DMS 273 (cell line): ENCODE data around the gene LTO1.

Source experiments
- DNase-seq: peaks from one replicate; lab custom pipeline; 2025; ENCODE audit not compliant: unreplicated experiment; lab: John Stamatoyannopoulos, UW

Gene LTO1, protein sequence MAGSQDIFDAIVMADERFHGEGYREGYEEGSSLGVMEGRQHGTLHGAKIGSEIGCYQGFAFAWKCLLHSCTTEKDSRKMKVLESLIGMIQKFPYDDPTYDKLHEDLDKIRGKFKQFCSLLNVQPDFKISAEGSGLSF

DNA sequence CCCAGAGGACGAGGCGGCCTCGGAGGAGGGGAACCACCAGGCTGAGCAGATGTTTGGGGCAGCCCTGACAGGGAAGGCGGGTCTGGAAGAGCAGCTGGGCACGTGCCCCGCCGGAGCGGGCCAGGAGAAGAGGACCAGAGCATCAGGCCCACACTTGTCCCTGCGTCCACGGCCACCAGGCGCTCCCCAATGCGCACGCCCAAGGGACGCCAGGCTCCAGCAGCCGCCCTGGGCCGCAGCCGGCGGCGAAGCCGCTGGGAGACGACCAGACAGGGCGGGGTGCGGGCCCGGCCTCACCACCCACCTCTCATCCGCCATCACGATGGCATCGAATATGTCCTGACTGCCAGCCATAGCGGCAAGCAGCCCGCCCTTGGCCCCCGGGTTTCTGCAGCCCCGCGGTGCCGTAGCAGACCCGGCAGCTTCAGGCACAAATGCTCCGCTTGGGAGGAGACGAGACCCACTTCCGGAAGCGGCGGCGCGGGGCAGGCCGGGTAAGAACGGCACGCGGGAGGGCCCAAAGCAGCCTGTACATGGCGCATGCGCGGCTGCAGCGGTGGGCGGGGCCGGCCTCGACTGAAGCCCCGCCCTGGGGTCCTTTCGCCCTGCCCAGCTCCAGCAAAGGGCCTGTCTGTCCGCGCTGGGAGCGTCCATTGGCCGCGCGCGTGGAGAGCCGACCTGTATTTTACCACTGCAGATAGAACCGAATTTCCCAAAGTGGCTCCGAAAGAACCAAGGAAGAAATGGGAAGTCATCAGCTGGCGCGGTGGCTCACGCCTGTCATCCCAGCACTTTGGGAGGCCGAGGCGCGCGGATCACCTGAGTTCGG, at the start of gene LTO1:
Gene LTO1 (minus strand): TSS at position 468 of the 829 bp plus-strand sequence. CDS start 114 bp downstream, at position 354.
- peak; percentile 93 for DNase-seq

DNA sequence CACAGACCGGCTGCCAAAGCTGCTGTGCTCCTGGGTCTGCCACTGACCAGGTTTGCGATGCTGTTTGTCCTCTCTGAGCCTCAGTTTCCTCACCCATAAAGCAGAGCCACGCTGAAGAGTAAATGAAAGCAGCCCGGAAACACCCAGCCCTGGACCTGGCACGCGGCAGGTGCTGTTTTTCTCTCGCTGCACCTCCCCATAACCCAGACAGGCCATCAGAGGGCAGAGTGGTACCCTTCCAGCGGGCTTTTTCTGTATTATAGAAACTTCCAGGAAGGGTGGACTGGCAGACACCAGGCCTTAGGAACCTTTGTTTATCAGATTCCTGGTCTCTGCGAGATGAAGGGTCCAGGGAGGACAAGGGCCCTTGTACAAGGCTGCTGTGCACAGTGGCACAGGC, 46.6 kb upstream of the LTO1 start:
- peak; percentile 28 for DNase-seq

DNA sequence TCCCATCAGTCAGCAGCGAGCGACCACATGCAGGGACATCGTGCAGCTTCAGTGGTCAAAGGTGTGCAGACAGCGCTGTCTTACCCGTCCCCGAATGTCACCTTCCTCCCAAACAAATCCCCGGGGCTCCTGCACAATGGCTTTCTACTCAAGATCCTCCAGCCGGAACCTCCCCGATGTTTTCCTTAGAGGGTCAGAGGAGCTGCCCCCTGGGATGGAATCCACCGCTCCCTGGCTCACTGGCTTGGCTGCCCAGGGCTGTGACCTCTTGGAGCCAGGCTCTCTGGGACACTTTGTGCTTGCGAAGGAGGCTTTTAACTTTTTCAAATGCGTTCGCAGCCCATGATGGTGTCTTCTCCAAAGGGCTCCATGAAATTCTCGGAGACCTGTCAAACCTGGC, 46.0 kb upstream of the LTO1 start:
- DNase-seq = no peak

DNA sequence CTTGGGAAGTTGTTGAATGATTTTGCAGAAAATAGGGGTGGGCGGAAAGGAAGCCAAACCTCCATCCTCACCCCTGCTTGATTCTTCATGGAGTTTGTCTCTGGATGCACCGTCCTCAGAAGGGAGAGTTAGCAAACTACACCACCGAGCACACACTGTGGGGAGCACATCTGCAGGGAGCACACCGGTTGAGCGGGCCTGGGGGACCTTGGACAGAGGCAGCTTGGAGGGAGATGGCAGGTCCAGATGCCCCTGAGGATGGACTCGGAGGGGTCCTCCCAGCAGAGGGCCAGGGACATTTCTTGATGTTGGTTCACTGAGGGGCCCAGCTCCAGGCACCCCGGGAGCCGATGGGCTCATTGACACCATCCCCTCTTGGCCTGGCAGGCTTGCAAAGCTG, 43.8 kb upstream of the LTO1 start:
- DNase-seq = no peak

DNA sequence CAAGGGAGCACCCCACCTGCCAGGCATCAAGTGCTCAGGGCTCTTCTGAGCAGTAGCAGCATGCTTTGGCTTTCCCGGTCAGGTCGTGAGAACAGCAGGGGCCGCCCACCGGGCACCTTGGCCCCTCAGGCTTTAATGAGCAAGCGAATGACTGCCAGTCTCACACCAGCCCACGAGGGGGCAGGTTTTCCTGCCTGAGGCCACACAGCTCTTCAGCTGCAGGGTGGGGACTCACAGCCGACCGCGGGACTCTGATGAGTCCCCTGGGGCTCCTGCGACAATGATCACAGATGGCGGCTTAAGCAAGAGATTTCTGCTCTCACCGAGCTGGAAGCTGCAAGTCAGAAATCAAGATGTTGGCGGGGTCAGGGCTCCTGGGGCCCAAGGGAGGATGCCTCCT, 43.0 kb upstream of the LTO1 start:
- DNase-seq = peak; percentile 76

DNA sequence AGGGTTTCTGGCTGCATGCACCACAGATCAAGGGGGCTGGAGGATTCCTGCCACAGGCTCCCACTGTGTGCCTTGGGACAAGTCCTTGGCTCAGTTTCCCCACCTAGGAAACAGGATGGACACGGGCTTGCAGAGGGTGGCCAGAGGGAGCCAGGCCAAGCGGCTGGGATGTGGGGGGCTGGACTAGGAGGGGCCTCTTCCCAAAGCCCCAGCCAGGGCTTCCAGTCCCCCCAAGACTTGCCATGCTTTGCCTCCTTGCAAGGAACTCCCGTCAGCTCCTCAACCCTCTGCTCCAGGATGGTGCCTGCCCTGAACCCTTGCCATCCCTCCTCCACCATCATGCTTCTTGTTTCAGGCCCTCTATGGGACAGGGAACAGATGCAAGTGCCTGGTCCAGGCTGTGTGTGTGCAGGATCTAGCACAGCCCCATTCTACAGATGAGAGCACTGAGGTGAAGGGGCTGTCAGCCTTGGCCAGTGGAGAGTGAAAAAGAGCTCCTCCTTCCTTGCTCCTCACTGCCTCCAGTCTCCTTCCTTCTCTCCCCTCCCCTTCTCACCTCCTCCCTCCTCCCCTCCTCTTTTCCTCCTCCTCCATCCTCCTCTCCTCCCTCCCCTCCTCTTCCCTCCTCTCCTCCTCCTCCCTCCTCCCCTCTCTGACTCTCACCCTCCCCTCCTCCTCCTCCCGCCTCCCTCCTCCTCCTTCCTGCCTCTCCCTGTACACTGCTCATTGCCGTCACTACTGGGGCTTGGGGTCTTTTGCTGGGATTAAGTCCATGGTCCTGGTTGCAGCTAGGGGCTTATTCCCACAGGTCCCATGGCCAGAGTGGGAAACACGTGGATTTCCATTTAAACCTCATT, 42.0 kb upstream of the LTO1 start:
- no peak for DNase-seq

DNA sequence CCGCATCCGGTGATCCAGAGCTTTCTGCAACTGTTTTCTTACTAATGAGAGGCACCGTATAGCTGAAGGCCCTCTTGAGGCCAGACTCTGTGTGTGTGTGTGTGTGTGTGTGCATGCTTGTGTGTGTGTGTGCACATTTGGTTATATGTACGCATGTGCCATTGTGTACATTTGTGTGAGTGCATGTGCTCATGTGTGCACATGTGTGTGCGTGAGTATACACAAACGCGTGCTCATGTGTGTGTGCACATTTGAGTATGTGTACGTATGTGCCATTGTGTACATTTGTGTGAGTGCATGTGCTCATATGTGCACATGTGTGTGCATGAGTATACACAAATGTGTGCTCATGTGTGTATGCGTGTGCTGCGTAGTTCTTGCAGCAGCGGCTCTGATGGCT, 40.9 kb upstream of the LTO1 start:
- DNase-seq = no peak

DNA sequence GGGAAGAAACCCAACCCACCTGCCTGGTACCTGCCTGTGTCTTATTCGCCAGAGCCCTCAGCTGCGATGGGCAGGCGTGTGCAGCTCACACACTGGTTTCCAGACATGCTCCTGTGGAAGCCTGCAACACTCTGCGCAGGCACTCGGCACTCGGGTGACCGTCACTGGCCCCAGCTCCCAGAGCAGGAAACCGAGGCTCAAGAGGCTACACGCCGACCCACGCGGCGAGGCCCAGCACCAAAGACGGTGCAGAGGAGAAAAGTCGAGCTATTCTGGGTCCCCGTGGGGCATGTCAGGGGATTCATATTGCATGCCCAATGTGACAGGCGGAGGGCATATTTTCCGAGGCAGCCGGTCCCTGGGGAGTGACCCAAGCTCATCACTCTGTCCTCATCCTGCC, 40.3 kb upstream of the LTO1 start:
- no peak for DNase-seq

DNA sequence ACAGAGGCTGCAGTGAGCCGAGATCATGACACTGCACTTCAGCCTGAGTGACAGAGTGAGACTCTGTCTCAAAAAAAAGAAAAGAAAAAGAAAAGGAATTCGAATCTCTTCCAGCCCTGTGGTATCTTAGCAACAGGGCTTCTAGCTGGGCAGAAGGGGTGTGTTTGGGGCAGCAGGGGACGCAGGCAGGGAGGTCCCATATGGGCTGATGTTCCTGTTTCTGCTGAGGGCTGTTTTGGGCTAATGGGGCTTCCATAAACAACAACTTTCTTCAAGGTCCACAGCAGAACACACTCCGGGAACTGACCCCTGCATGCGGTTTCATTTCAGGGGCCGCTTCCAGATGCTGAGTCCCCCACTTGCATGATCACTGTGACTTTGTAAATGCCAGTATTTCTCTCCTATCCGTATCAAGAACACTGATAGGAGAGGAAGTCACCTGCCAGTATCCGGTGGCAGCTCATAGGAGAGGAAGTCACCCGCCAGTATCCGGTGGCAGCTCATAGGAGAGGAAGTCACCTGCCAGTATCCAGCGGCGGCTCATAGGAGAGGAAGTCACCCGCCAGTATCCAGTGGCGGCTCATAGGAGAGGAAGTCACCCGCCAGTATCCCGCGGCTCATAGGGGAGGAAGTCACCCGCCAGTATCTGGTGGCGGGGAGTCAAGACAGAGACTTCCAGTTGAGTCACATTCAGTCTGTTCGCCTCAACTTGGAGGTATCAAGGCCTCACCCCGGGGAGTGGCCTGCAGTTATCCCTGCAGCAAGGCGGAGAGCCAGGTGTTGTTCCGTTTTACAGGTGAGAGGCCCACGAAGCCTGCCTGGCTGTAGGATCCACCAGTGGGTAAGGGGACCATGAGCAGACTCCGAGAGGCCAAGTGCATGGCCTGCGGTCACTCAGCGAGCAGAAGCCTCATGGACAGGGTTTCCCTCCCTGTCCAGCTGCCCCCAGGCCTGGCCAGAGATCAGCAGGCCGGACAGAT, 37.0 kb upstream of the LTO1 start:
- DNase-seq = no peak

DNA sequence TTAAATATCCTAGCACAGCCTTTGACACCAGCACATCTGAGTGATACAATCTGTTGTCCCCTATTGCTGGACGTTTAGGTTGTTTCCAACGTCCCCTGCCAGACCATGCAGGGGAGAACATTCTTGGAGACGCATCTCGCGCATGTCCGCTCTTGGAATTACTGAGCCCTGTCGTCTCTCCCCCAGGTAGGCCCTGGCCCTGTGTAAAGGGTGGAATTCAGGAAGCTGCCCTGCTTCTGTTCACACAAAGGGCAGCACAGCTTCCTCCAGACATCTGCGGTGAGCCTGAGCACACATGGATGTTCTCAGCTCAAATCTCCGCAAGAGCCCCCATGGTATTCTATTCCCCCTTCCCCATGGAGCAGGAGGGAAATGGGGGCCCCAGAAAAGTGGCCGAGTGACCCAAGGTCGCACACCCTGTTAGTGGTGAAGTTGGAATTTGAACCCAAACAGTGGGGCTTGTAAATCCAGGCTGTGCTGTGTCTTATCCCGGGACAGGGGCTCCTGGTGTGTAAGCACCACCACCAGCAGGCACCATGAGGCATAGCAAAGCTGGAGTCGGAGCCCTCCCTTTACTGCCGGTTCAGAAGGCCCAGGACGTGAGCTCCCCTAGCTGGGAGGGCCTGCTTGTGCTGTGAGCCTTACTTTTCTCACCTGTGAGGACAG, 33.7 kb upstream of the LTO1 start:
- DNase-seq = no peak

DNA sequence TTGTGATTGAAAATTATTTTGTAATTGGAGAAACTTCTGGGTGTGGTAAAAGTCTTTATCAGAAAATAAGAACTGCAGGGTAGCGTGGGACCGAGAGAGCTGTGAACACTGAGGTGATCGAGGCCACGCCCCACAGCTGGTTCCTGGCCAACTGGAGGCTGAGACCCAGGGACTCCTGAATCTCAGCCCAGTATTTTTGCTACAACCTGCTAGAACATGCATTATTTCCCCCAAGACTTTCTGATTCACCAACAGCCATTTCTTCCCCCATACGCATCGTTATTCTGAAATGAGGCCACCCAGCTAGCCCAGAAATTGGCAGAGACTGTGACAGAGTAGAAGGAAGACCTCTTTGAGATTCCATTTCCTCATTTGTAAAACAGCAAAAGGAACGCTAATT, 32.0 kb upstream of the LTO1 start:
- peak; percentile 34 for DNase-seq

DNA sequence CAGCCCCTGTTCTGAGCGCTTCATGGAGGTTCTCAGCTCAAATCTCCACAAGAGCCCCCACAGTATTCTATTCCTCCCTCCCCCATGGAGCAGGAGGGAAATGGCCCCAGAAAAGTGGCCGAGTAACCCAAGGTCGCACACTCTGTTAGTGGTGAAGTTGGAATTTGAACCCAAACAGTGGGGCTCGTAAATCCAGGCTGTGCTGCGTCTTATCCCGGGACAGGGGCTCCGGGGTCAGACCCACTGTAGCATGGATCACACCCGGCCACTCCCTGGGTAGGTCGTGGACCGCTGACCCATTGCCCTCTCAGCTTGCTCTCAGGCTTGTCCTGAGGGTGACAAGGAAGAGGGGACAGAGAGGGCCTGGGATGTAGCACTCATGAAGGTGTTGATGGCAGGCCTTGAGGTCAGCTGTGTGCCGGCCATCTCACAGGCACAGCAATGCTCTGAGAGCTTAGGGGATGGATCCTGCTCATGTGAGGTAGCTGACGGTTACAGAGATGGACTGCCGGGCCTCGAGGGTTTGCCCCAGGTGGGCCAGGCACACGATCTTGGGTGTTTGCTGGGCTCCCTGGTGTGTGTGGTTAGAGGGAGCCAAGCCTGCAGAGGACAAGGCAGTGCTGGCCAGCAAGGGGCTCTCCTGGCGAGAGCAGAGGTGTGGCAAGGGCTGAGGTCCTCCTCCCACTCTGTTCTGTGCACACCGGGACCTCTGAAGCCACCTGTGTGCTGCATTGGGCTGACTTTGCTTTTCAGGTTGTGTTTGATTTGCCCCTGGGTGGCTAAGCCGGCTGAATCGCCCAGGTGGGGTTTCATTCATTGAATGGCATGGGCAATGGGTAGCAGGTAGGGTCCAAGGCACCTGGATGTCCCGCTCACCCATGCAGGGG, 31.0 kb upstream of the LTO1 start:
- no peak for DNase-seq

DNA sequence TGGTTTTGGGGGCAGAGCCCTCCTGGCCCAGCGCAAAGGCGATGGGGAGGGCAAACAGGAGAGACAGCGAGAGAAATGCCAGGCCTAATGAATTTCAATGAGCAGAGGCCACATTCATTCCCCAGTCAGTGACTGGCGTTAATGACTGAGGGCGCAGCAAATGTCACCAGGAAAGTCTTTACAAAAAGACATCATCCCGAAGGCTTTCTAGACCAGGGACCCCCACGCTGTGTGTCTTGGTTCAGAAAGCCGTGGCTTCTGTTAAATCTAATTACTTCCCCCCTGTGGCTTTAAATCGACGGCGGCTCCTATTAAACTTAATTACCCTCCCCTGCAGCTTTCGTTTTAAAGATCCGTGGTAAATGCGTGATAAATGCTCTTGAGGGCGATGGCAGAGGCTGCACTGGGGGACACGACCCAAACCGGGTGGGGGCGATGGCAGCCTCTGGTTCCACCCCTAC, 30.2 kb upstream of the LTO1 start:
- DNase-seq = peak; percentile 14

DNA sequence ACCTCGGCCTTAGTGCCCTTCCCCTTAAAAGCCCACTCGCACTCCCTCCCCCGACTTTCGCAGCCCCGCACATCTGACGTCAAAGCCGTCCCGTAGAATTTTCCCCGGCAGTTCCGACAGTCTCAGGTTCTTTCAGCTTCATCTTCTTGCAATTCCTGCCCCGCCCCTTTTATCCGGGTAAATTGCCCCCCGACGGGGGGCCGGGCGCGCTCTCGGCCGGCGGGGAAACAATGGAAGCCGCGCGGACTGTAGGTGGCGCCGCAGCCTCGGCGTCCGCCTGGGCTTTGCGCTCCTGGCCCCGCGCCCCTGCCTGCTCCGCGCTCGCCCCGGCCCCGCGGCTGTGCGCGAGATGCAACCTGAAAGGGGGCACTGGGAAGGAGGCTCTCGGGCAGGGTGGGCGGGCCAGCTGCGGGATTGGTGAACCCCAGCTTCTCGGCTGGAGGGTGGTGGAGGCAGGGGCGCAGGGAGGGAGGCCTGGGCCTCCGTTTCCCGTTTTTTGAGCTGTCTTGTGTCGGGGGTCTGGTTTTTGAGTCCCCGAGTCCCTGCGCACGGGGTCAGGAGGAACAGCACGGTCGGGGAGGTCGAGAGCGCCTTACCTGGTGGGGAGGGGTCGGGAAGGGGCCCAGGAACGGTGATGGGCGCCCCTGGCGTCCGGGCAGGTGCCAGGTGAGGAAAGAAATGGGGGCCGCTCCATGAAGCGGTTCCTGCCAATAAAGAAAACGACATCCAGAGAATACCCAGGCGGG, 29.5 kb upstream of the LTO1 start:
- DNase-seq = peak; percentile 74

DNA sequence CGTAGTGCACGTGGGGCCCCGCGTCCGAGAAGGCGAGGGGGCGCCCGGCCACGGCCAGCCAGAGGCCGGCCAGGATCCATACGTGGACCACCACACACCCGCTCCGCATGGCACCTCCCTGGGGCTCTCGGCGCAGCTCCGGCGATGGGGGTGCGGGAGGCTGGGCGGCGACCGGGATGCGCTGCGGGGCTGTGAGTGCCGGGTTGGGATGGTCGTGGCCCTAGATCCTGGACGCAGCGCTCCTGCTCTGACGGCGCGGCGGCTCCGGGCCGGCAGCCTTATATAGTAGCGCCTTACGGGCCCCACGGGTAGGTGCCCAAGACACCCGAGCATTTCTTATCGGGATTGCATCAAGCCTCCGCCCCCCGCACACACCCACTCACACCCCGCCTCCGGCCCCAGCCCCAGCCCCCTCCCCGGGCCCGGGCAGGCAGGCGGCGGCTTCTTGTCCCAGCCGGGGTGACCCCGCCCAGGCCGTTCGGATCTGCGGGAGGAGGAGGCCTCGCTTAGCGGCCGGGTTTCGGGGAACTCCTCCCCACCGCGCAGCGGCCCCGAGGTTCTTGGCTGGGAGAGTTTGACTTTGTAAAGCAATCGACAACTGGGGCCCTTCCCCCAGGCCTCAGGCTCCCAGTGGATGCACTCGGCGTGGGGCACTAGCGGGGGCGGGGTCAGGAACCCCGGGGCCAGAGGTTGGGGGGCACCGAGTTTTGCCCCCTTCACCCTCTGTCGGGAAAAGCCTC, 28.8 kb upstream of the LTO1 start, which contains the start of gene FGF19:
Gene FGF19 (minus strand): TSS at position 255 of the 740 bp plus-strand sequence. CDS start 146 bp downstream, at position 109.
- DNase-seq = peak; percentile 43

DNA sequence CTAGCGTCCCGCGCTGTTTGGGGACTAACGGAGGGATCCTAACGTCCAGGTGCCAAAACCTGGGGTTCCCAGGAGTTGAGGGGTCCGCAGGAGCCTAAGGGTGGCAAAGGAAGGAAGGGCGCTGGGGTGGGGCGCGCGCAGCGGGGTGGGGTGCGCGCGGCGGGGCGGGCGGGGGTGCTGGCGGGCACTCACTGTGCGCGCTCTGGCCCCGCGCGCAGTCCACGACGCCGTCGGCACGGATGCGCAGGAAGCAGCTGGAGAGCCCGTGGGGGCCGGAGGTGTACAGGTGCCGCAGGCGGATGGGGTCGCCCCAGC, 28.3 kb upstream of the LTO1 start:
- no peak for DNase-seq

DNA sequence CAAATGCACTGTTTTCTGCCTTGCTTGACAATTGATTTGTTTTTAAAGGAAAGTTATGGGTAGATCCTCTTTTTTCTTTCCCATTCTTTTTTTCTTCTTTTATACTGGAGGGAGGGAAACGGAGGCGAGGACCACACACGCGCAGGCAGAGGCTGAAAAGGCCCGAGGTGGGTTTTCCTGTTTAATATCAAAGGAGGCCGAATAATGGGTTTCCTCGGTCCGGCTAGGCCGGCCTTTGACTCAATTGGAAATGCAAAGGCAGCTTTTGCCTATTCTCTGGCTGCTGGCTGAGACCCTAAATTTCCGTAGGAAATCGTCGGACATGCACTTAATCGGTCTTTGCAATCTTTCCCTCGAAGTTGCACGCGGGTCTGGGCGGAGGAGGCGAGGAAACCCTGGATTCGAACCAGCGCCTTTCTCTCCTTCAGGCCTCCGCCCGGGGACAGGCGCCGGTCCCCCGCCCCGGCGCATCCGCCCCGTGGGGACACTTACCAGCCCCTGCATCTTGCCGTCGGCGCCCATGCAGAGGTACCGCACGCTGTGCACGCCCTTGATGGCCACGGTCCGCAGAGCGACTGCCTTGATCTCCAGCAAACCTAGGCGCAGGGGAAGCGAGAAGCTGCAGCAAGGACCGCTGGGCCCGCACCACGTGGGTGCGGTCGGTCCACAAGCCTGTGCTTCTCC, 27.8 kb upstream of the LTO1 start:
- DNase-seq = no peak
